Measurements from ENCODE around the gene LIFR. TPM values are rescaled to one million over a fixed set of nuclear protein-coding genes. Genes with fewer than 3 reads are reported as not detected.
A peak's percentile ranks its signal among the peaks of the same experiment; 100 is the strongest.
"Not testable (repeated sequence)": the region's sequence is repeated elsewhere in the genome, so short reads cannot be mapped to it uniquely, and the experiment has no call there.

The LIFR gene, protein sequence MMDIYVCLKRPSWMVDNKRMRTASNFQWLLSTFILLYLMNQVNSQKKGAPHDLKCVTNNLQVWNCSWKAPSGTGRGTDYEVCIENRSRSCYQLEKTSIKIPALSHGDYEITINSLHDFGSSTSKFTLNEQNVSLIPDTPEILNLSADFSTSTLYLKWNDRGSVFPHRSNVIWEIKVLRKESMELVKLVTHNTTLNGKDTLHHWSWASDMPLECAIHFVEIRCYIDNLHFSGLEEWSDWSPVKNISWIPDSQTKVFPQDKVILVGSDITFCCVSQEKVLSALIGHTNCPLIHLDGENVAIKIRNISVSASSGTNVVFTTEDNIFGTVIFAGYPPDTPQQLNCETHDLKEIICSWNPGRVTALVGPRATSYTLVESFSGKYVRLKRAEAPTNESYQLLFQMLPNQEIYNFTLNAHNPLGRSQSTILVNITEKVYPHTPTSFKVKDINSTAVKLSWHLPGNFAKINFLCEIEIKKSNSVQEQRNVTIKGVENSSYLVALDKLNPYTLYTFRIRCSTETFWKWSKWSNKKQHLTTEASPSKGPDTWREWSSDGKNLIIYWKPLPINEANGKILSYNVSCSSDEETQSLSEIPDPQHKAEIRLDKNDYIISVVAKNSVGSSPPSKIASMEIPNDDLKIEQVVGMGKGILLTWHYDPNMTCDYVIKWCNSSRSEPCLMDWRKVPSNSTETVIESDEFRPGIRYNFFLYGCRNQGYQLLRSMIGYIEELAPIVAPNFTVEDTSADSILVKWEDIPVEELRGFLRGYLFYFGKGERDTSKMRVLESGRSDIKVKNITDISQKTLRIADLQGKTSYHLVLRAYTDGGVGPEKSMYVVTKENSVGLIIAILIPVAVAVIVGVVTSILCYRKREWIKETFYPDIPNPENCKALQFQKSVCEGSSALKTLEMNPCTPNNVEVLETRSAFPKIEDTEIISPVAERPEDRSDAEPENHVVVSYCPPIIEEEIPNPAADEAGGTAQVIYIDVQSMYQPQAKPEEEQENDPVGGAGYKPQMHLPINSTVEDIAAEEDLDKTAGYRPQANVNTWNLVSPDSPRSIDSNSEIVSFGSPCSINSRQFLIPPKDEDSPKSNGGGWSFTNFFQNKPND
- 48.1 TPM for total RNA-seq

DNA sequence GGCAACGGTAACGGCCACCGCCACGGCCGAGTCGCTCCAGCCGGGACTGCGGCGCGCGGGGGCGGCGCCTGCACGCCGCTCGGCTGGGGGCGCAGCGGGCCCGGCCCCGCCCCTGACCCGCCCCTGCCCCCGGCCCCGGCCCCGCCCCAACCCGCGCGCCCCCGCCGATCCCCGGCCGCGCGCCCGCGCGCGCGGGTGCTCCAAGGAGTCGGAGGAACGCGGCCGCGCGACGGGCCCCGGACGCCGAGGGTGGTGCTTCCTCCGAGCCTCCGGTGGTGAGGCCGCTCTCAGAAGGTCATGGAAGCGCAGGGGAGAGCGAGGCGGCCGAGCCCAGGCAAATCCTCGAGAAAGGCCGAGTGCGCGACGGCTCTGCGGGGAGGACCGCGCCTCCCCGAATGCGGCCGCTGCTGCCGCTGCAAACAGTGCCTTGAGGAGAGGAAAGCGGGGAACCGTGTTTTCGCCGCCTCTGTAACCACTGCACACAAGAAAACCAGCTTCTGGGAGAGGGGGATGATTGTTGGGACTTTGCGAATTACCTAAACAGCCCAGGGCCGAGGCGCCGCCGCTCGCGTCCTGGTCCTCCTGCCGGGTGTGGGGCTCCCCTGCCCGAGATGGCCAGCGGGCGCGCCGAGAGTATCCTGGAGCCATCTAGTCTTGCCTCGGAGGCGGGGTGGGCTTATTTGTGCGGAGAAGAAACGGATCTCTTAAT, at the start of gene LIFR:
TSS of gene LIFR (minus strand) at position 48 of the 709 bp plus-strand sequence. CDS start 25,999 bp downstream, outside the sequence.
- FAIRE-seq (no peak), DNase-seq (ENCODE audit: low spot score in 2 of 2) (peak; percentile 88 to 93)

DNA sequence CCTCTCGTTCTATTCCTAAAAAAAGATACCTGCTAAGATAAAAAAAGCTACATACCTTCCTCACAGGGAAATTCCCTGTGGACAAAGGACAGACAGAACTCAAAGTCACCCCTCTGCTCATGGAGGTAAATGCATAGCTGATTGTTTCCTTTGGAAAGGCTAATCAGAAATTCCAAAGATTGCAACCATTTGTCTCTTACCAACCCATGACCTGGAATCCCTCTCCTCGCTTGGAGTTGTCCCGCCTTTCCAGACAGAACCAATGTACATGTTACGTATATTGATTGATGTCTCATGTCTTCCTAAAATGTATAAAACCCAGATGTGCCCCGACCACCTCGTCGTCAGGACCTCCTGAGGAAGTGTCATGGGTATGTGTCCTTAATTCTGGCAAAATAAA, 49.2 kb upstream of the LIFR start:
- DNase-seq (ENCODE audit: low spot score in 2 of 2): no peak
- FAIRE-seq: no peak

DNA sequence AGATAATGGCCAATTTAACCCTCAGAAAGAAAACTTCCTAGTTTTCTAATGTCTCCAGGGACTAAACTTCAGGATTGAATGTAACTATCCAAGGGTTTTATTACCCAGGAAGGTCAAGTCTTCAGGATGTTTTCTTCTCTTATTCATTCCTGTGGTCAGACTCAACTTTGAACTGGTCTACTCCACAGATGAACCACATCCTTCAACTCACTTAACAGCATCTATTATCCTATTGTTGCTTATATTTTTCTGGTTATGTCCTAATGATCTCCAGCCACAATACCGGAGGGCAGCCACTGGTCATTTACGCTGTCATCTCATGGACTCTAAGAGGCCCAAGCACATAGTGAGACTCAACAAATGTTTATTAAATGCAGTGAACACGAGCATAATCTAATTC, 47.2 kb upstream of the LIFR start:
- DNase-seq (ENCODE audit: low spot score in 2 of 2) (no peak), FAIRE-seq (no peak)

DNA sequence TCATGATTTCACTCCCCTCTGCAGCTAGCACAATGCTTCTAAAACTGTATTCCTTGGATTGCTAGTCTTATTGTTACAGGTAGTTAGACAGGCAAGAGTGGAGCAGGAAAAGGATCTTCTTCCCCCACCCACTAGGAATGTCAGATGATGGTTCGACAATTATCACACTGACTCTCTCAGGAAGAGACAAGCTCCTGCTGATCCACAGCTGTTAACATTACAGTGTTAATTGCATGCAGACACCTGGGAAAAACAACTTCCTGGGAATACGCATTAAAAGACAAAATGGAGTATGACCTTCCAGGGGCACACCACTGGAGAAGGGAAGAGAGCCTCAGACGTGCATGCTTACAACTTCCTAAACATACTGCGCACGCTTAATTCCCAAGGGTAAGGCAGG, 46.2 kb upstream of the LIFR start:
- DNase-seq (ENCODE audit: low spot score in 2 of 2): no peak
- no peak for FAIRE-seq

DNA sequence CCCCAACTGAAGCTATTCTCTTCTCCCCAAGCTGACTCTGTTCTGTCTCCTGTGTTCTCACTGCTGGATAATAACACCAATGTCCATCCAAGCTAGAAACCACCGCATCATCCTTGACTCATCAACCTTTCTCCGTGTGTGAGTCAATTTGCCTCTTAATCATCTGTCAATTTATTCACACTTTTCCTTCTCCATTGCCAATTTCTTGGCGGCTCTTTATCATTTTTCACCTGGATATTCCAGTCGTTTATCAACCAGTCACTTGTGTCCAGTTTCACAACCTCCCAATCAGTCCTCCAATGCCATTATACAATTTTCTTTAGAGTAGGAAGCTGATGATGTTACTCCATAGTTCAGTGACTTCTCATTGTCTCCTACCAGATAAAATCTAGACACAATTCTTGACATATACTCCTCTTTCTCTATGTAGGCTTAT, 45.4 kb upstream of the LIFR start:
- FAIRE-seq: no peak
- DNase-seq (ENCODE audit: low spot score in 2 of 2): no peak

DNA sequence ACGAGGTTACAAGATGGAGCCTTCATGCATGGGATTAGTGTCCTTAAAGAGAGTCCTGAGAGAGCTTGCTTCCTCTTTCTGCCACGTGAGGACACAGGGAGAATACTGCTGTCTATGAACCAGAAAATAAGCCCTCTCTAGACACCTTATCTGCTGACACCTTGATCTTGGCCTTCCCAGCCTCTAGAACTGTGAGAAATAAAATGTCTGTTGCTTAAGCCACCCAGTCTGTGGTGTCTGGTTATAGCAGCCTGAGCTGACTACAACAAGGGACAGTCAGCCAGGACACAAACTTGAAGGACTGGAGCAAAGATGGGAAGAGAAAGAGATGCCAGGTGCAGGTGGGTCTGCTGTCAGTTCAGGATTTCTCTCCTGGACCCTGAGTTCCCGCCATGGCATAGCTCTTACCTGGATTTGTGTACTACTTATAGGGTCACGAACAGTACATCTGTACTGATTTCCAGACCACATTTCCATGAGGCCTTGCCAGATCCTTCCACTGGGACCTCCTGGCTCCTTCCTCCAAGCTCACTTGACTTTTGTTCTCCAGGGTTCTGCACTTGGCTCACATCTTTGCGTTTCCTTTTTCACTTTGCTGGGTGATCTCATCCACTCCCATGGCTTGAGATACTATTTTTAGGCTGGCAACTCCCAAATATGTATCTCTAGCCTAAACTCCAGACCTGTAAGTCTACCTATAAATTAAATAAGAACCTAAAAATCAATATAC, 44.9 kb upstream of the LIFR start:
- DNase-seq (ENCODE audit: low spot score in 2 of 2) (no peak), FAIRE-seq (no peak)

DNA sequence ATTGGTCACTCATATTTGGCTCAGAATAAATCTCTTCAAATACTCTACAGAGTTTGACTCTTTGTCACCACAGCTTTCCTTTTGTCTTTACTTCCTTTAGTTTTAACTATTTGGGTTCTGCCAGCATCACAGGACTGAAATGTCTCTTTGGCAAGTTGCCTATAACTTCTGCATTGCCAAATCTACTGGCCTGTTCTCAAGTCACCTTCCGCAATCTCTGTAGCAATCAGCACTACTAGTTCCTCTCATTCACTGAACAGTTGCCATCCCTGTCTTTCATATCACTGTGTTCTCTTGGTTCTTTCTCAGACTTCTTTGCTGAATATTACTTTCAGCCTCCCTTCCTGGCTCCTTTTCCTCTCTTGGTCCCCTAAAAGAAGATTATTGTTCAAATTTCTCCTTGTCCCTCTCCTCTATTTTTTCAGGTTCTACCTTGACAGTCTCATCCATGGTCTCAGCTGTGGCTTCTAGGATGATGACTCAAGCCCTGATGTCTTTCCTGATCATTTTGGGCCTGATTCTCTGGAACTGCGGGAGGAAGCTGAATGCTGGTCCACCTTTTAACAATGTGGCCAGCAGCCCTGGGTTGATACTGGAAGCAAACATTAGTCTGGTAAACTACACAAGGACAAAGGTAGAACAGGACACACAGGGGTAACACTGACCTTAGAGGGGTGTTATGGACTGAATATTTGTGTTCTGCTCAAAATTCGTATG, 44.0 kb upstream of the LIFR start:
- no peak for DNase-seq (ENCODE audit: low spot score in 2 of 2)
- FAIRE-seq: no peak

DNA sequence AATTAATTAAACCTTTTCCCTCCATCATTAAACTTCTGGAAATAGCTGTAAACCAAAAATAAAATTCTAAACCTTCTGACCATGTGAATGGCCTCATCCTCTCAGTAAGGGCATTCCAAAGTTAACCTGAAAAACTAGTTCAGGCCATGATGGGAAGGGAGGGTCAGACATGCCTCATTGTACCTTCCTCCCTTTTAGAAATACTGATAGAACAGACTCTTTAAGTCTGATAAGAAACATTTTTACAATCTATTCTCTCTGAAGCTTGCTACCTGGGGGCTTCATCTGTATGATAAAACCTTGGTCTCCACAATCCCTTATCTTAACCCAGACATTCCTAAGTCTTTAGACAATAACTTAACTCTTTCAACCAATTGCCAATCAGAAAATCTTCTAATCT, 43.3 kb upstream of the LIFR start:
- not testable (repeated sequence) for FAIRE-seq; DNase-seq (ENCODE audit: low spot score in 2 of 2)

DNA sequence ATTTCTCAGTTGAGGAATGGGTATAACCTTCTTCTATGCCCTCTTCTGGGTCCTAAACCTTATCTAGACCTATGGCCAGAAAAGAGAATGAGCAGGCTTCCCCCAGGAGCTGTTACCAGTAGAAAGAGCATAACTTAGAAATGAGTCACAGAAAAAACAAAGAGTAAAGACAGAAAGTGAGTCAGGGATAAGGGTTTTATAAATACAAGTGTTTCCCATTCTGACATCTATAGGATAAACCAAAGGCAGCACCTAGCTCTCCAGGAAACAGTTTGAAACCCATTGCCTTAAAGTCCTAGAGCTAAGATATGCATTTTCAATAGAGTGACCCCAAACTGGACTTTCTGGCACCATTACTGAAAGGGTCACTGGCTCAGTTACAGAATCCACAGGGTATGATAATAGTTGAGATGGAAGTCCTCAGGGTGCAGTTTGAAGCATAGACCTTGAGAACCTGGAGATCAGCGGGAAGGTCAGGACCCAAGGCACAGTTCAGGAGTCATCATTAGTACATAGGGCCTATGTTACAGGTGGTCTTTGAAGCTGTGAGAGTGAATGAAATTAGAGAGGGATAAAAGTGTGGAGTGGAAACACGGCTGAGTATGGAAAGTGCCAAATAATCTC, 42.7 kb upstream of the LIFR start:
- FAIRE-seq (no peak), DNase-seq (ENCODE audit: low spot score in 2 of 2) (no peak)

DNA sequence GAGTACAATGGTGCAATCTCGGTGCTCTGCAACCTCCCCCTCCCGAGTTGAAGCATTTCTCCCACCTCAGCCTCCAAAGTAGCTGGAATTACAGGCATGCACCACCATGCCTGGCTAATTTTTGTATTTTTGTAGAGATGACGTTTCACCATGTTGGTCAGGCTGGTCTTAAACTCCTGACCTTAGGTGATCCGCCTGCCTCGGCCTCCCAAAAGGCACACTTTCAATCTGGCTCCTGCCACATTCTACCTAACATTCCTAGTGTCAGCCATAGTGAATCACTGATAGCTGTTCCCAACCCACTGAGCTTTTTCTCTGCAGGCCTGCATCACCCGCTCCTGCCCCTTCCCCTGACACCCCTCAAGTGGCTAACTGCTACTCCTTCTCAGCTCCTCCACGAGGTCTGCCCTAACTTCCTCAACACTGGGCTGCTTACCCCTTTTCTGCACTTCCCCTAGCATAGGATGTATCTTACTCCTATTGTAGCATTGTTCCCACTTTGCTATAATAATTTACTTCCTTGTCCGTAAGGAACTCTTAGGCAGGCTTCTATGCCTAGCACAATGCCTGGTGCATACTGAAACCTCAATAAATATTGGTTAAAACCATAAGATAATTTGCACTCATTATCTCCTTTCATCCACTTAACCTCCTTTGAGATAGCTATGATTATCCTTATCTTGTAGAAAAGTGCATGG, 42.0 kb upstream of the LIFR start:
- no peak for DNase-seq (ENCODE audit: low spot score in 2 of 2)
- no peak for FAIRE-seq

DNA sequence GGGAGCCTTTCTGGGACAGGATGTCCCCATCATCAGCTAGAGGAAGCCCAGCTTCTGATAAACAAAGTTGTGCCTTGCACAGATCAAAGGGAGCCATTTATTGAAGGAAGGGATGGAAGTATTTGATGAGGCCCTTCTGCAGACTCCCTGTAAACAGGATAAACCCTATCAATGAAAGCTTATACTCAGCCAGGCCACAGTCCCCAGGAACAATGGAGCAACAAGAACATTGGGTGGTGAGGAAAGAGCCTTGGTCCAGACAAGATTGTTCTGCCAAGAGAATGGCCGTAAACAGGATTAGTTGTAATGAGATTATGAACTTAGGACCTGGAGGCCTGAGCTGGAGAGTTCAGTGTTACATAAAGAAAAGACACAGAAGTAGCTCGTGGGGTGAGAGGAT, 40.5 kb upstream of the LIFR start:
- DNase-seq (ENCODE audit: low spot score in 2 of 2) (no peak), FAIRE-seq (no peak)

DNA sequence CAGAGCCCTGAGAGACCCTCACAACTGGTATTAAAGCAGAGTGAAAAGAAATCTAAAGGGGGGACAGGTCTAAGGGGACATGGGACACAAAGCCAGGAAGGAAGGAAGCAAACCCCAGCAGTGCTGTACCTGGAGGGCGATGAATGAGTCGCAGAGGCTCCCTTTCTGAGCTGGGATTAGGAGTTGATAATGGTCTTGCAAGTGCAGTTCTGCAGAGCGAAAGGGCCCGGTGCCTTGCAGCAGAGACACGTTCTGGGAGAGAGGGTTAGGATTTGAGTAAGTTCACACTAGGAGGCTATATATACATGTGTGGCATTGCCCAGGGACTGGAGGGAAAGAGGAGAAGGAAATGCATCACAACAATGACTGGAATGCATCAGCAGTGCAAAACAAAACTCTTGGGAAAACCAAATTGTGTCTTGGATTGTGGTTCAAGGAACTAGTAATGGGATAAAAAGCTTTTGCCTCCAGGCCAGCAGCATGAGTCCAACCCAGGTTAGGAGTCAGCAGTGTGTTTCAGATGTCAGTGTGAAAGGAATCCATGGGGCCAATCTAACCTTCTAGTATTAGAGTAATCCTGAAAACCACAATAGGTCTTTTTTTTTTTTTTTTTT, 38.8 kb upstream of the LIFR start:
- DNase-seq (ENCODE audit: low spot score in 2 of 2) (no peak), FAIRE-seq (no peak)

DNA sequence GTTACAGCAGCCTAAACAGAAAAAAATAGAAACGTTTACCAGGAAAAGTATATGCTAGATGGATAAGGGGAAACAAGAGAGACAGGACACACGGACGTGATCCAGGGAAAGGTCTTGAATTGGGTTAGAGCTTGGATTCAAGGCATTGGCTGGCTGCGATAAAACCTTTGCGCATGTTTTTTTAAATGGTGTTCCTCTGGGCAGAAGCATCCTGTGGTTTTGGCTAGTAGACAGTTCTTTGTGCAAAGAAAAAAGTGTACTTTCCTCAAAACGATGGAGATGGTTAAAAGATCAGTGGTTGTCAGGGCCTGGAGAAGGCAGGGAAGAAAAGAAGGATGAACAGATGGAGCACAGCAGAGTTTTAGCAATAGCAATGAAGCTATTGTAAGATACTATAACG, 37.5 kb upstream of the LIFR start:
- DNase-seq (ENCODE audit: low spot score in 2 of 2): no peak
- no peak for FAIRE-seq

DNA sequence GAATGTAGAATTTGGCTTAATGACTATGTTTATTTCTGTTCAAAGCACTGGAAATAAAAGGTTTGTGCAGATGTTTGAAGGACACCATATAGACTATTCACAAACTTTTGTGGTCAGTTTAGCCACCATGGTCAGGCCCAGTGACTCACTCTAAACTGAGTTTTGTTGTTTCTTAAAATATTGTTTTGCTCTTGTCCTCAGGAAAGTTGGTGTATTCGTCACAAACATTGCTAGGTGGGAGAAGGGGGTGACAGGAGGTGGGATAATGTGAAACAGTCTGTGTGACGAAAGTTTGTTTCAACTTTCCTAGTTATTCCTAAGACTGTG, 35.0 kb upstream of the LIFR start:
- FAIRE-seq (no peak), DNase-seq (ENCODE audit: low spot score in 2 of 2) (no peak)

DNA sequence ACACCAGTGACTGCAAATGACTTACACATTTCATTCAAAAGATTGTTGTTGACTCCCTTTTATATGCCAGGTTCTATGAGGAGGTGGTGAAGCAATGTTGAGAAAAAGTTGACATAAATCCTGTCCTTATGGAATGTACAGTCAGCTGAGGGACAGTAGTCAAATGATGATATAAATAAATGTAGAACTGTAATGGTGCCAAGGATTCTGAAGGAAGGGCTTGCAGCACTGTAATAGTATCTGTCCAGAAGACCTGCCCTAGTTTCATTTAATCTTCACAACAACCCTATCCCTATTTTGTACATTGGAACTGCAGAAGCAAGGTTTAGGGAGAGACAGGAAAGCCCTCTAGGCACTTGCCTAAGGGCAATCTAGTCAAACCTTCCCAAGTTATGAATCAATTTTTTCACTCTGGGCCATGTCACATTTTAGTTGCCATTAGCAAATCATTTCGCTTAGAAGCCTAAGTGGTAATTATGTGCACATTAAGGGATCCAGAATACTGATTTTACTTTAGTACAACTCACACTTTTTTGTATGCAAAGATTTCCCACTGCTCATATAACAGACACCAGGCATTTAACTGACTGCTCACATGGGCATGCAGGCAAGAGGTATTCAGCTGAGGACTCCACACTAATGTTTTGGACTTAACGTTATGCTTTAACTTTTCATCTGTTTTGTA, 34.5 kb upstream of the LIFR start:
- FAIRE-seq: no peak
- no peak for DNase-seq (ENCODE audit: low spot score in 2 of 2)

DNA sequence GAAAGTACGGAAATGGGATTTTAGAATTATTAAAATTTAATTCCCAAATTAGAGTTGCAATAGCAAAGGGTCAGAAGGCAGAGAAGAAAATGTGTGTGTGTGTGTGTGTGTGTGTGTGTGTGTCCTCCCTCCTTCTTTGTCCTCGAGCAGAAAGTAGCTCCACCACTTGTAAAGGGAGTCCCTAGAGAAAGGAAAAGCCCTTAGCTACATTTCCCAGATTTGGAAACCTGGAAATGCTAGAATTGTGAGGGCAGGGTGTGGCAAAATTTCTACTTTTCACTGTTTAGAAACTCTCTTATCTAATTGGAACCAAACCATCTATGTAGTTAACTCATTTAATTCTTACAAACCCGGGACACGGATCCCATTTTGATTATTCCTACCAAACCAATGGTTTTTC, 33.2 kb upstream of the LIFR start:
- DNase-seq (ENCODE audit: low spot score in 2 of 2) (no peak), FAIRE-seq (no peak)

DNA sequence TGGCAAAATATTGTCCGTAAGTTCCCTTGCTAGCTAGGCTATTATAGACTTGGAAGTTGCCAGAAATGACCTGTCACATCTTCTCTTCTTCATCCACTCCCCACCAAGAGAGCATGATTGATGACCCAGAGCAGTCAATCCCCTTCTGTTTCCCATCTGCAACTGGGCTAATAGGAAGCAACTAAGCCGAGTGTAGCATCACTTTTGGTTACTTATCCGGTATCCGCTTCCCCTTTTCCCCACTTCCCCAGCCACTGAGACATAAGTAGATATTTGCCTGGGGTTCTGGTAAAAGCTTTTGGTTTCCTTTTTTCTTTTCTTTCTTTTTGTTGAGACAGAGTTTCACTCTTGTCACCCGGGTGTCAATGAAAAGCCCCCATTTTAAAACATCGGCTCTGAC, 29.4 kb upstream of the LIFR start:
- FAIRE-seq: no peak

More for the DNA sequence above, 29.4 kb upstream of the LIFR start:
- DNase-seq (ENCODE audit: low spot score in 2 of 2): no peak
